Activated CD4-positive, alpha-beta T cell treated with anti-CD3 and anti-CD28 coated beads, Interleukin-2, amount 50 U/mL, for 1 hour (primary cell): ENCODE measurements around the gene HSF2BP.
"Not testable (repeated sequence)": the region's sequence is repeated elsewhere in the genome, so short reads cannot be mapped to it uniquely, and the experiment has no call there.

Experiments
- DNase-seq: peaks from one replicate; pipeline ENCODE4 v3.0.0-alpha.2; 2020

The HSF2BP gene

GRCh38 chr21:43513023-43513422 is 146.3 kb downstream of the HSF2BP start:
- DNase-seq, result not testable (repeated sequence)

- not testable (repeated sequence) for DNase-seq
These were observed 148.1 kb downstream of the HSF2BP start for GRCh38 chr21:43511209-43511608.

GRCh38 chr21:43510669-43511068 is 148.6 kb downstream of the HSF2BP start:
- not testable (repeated sequence) for DNase-seq

GRCh38 chr21:43503892-43504291 is 155.4 kb downstream of the HSF2BP start:
- not testable (repeated sequence) for DNase-seq

- DNase-seq, result not testable (repeated sequence)
These were observed 156.1 kb downstream of the HSF2BP start for GRCh38 chr21:43503075-43503750.

- DNase-seq, result not testable (repeated sequence)
These were observed 156.7 kb downstream of the HSF2BP start for GRCh38 chr21:43502407-43503071.

GRCh38 chr21:43498924-43499323 is 160.4 kb downstream of the HSF2BP start:
- not testable (repeated sequence) for DNase-seq

GRCh38 chr21:43498065-43498464 is 161.2 kb downstream of the HSF2BP start:
- not testable (repeated sequence) for DNase-seq

- not testable (repeated sequence) for DNase-seq
These were observed 164.8 kb downstream of the HSF2BP start for GRCh38 chr21:43494279-43495012.

GRCh38 chr21:43493471-43493870 is 165.8 kb downstream of the HSF2BP start:
- DNase-seq, result not testable (repeated sequence)

GRCh38 chr21:43488235-43488634 is 171.1 kb downstream of the HSF2BP start:
- not testable (repeated sequence) for DNase-seq

- not testable (repeated sequence) for DNase-seq
These were observed 173.2 kb downstream of the HSF2BP start for GRCh38 chr21:43486051-43486450.

GRCh38 chr21:43485016-43485415 is 174.3 kb downstream of the HSF2BP start:
- DNase-seq, result not testable (repeated sequence)

- not testable (repeated sequence) for DNase-seq
These were observed 180.1 kb downstream of the HSF2BP start for GRCh38 chr21:43479197-43479596.
